Measurements from ENCODE around the gene RPH3AL.

GRCh38 chr17:283911-284675 is 68.5 kb downstream of the RPH3AL start:
- TF ChIP-seq CTCF (IDR thresholded peaks at IDR 0.05 in 4 of 5, conservative IDR thresholded peaks at IDR 0.05 in 1 of 5) (no peak), POLR2A (IDR thresholded peaks at IDR 0.05) (no peak)

Measured in gastrocnemius medialis (tissue), 4 donors.